ENCODE measurements around the gene NT5C3B.
"Not testable (repeated sequence)": the region's sequence is repeated elsewhere in the genome, so short reads cannot be mapped to it uniquely, and the experiment has no call there.

The NT5C3B gene

GRCh38 chr17:41792845-41793783, 42.9 kb downstream of the NT5C3B start:
- Histone ChIP-seq H3K4me1 (ENCODE audit: insufficient read depth, low read length) (peaks cover 13% of the 10 kb centered on the region; the same call in 1 of the 2 replicates), H3K9me3 (ENCODE audit: control insufficient read depth, insufficient read depth, low read length) (no peaks in the 10 kb centered on the region), H3K36me3 (ENCODE audit: insufficient read depth, low read length) (no peaks in the 10 kb centered on the region), H3K9ac (ENCODE audit: low read depth, low read length) (peak overlapping the region; percentile 25; the same call in 1 of the 2 replicates)

GRCh38 chr17:41787021-41787418, 49.0 kb downstream of the NT5C3B start:
- no peak overlapping the region for H3K9ac ChIP-seq (ENCODE audit: low read depth, low read length)
- H3K36me3 ChIP-seq (ENCODE audit: insufficient read depth, low read length), result no peaks in the 10 kb centered on the region
- H3K9me3 ChIP-seq (ENCODE audit: control insufficient read depth, insufficient read depth, low read length), result no peaks in the 10 kb centered on the region
- peaks cover 5% of the 10 kb centered on the region; the same call in 1 of the 2 replicates for H3K4me1 ChIP-seq (ENCODE audit: insufficient read depth, low read length)

- peak within 1 kb of the TSS; percentile 75 for H3K9ac ChIP-seq (ENCODE audit: low read depth, low read length)
- peaks cover 6% of the 10 kb centered on the region; the same call in 1 of the 2 replicates for H3K4me1 ChIP-seq (ENCODE audit: insufficient read depth, low read length)
- H3K9me3 ChIP-seq (ENCODE audit: control insufficient read depth, insufficient read depth, low read length), result no peaks in the 10 kb centered on the region
- H3K36me3 ChIP-seq (ENCODE audit: insufficient read depth, low read length), result no peaks in the 10 kb centered on the region
Observed at GRCh38 chr17:41786227-41787020, 49.6 kb downstream of the NT5C3B start, which contains the start of gene JUP. Gene JUP (minus strand): TSS chr17:41786711. CDS start chr17:41771854, 14,857 bp downstream.

GRCh38 chr17:41785859-41786226, 50.2 kb downstream of the NT5C3B start:
- no peaks in the 10 kb centered on the region for H3K36me3 ChIP-seq (ENCODE audit: insufficient read depth, low read length)
- peaks cover 6% of the 10 kb centered on the region; the same call in 1 of the 2 replicates for H3K4me1 ChIP-seq (ENCODE audit: insufficient read depth, low read length)
- H3K9me3 ChIP-seq (ENCODE audit: control insufficient read depth, insufficient read depth, low read length), result no peaks in the 10 kb centered on the region
- H3K9ac ChIP-seq (ENCODE audit: low read depth, low read length), result peak overlapping the region; percentile 75

GRCh38 chr17:41785091-41785858, 50.8 kb downstream of the NT5C3B start:
- peak overlapping the region; percentile 75 for H3K9ac ChIP-seq (ENCODE audit: low read depth, low read length)
- no peaks in the 10 kb centered on the region for H3K36me3 ChIP-seq (ENCODE audit: insufficient read depth, low read length)
- no peaks in the 10 kb centered on the region for H3K9me3 ChIP-seq (ENCODE audit: control insufficient read depth, insufficient read depth, low read length)
- H3K4me1 ChIP-seq (ENCODE audit: insufficient read depth, low read length), result peaks cover 6% of the 10 kb centered on the region; the same call in 1 of the 2 replicates

GRCh38 chr17:41784207-41784744, 51.8 kb downstream of the NT5C3B start:
- Histone ChIP-seq H3K9ac (ENCODE audit: low read depth, low read length) (peak overlapping the region; percentile 75), H3K9me3 (ENCODE audit: control insufficient read depth, insufficient read depth, low read length) (no peaks in the 10 kb centered on the region), H3K4me1 (ENCODE audit: insufficient read depth, low read length) (peaks cover 6% of the 10 kb centered on the region; the same call in 1 of the 2 replicates), H3K36me3 (ENCODE audit: insufficient read depth, low read length) (no peaks in the 10 kb centered on the region)

GRCh38 chr17:41782142-41782541, 53.9 kb downstream of the NT5C3B start:
- Histone ChIP-seq H3K4me1 (ENCODE audit: insufficient read depth, low read length) (peaks cover 16% of the 10 kb centered on the region; the same call in 1 of the 2 replicates), H3K36me3 (ENCODE audit: insufficient read depth, low read length) (no peaks in the 10 kb centered on the region), H3K9me3 (ENCODE audit: control insufficient read depth, insufficient read depth, low read length) (no peaks in the 10 kb centered on the region), H3K9ac (ENCODE audit: low read depth, low read length) (no peak overlapping the region)

- Histone ChIP-seq H3K4me1 (ENCODE audit: insufficient read depth, low read length) (peaks cover 18% of the 10 kb centered on the region; the same call in 1 of the 2 replicates), H3K9ac (ENCODE audit: low read depth, low read length) (no peak overlapping the region)
Observed at GRCh38 chr17:41781404-41782110, 54.5 kb downstream of the NT5C3B start.

GRCh38 chr17:41779954-41780353, 56.1 kb downstream of the NT5C3B start:
- H3K9me3 ChIP-seq (ENCODE audit: control insufficient read depth, insufficient read depth, low read length), result no peaks in the 10 kb centered on the region
- H3K9ac ChIP-seq (ENCODE audit: low read depth, low read length), result no peak overlapping the region
- peaks cover 28% of the 10 kb centered on the region for H3K4me1 ChIP-seq (ENCODE audit: insufficient read depth, low read length)
- no peaks in the 10 kb centered on the region for H3K36me3 ChIP-seq (ENCODE audit: insufficient read depth, low read length)

More at GRCh38 chr17:41781404-41782110, 54.5 kb downstream of the NT5C3B start:
- H3K36me3 ChIP-seq (ENCODE audit: insufficient read depth, low read length), result no peaks in the 10 kb centered on the region
- H3K9me3 ChIP-seq (ENCODE audit: control insufficient read depth, insufficient read depth, low read length), result no peaks in the 10 kb centered on the region

GRCh38 chr17:41777574-41778188, 58.4 kb downstream of the NT5C3B start:
- H3K9me3 ChIP-seq (ENCODE audit: control insufficient read depth, insufficient read depth, low read length), result no peaks in the 10 kb centered on the region
- H3K9ac ChIP-seq (ENCODE audit: low read depth, low read length), result no peak overlapping the region
- H3K4me1 ChIP-seq (ENCODE audit: insufficient read depth, low read length), result peaks cover 37% of the 10 kb centered on the region
- no peaks in the 10 kb centered on the region for H3K36me3 ChIP-seq (ENCODE audit: insufficient read depth, low read length)

GRCh38 chr17:41777157-41777573, 58.9 kb downstream of the NT5C3B start:
- Histone ChIP-seq H3K9me3 (ENCODE audit: control insufficient read depth, insufficient read depth, low read length) (no peaks in the 10 kb centered on the region), H3K9ac (ENCODE audit: low read depth, low read length) (no peak overlapping the region), H3K4me1 (ENCODE audit: insufficient read depth, low read length) (peaks cover 38% of the 10 kb centered on the region), H3K36me3 (ENCODE audit: insufficient read depth, low read length) (no peaks in the 10 kb centered on the region)

- H3K36me3 ChIP-seq (ENCODE audit: insufficient read depth, low read length); H3K9ac ChIP-seq (ENCODE audit: low read depth, low read length); H3K9me3 ChIP-seq (ENCODE audit: control insufficient read depth, insufficient read depth, low read length): not testable (repeated sequence)
- H3K4me1 ChIP-seq (ENCODE audit: insufficient read depth, low read length), result peaks cover 35% of the 10 kb centered on the region
Observed at GRCh38 chr17:41776262-41776900, 59.7 kb downstream of the NT5C3B start.
